ENCODE measurements around the gene GPR39. TPM values are rescaled to one million over a fixed set of nuclear protein-coding genes. Genes with fewer than 3 reads are reported as not detected.
A peak's percentile ranks its signal among the peaks of the same experiment; 100 is the strongest.

GPR39 gene
- total and polyA plus RNA-seq, 2 donors (not counting 1 experiment from before 2014, with no cell fraction given) = 1.00 to 1.3 TPM

- no peaks in the 10 kb centered on the region for H3K4me1 ChIP-seq (ENCODE audit: control insufficient read depth, extremely low read depth, insufficient read depth, low read length)
- no peaks in the 10 kb centered on the region for H3K36me3 ChIP-seq (ENCODE audit: control insufficient read depth, insufficient read depth, low read length)
- no peak overlapping the region for H3K4me2 ChIP-seq (ENCODE audit: extremely low read depth, insufficient read depth, low read length)
- H3K4me3 ChIP-seq (replicated peaks in 1 of 4; ENCODE audit: control extremely low read depth in 1 of 4, insufficient read depth in 1 of 4, low read depth in 3 of 4, low read length in 4 of 4) = no peak overlapping the region
- H3K79me2 ChIP-seq (ENCODE audit: control insufficient read depth, insufficient read depth, low read length) = no peaks in the 10 kb centered on the region
- TF ChIP-seq EZH2 (IDR thresholded peaks at IDR 0.05; ENCODE audit: low read length, missing control alignments) (no peak), CTCF (conservative IDR thresholded peaks at IDR 0.05 in 1 of 2, IDR thresholded peaks at IDR 0.05 in 1 of 2; ENCODE audit: low read depth in 1 of 2, low read length in 2 of 2) (peak; percentile 46 to 86)
- no peaks in the 10 kb centered on the region for H3K9me3 ChIP-seq (ENCODE audit: control insufficient read depth, insufficient read depth, low read depth, low read length)
- H3K27ac ChIP-seq (ENCODE audit: insufficient read depth, low read length) = no peak overlapping the region
- no peaks in the 10 kb centered on the region for H3K27me3 ChIP-seq (ENCODE audit: control insufficient read depth, insufficient read depth, low read length)
- no peak overlapping the region for H3K9ac ChIP-seq (ENCODE audit: insufficient read depth, low read length)
- no peak overlapping the region for H2AFZ ChIP-seq (ENCODE audit: low read length)
- H4K20me1 ChIP-seq (ENCODE audit: control insufficient read depth, extremely low read depth, insufficient read depth, low read length) = no peaks in the 10 kb centered on the region
- DNase-seq (ENCODE audit: low read depth in 2 of 2) = peak; percentile 50 to 72
Measured at GRCh38 chr2:132651115-132652045, 234.8 kb downstream of the GPR39 start.

- H3K4me1 ChIP-seq (ENCODE audit: control insufficient read depth, extremely low read depth, insufficient read depth, low read length) = no peaks in the 10 kb centered on the region
- TF ChIP-seq CTCF (conservative IDR thresholded peaks at IDR 0.05 in 1 of 2, IDR thresholded peaks at IDR 0.05 in 1 of 2; ENCODE audit: low read depth in 1 of 2, low read length in 2 of 2) = no peak
- no peak for TF ChIP-seq EZH2 (IDR thresholded peaks at IDR 0.05; ENCODE audit: low read length, missing control alignments)
- no peak overlapping the region for H3K4me3 ChIP-seq (replicated peaks in 1 of 4; ENCODE audit: control extremely low read depth in 1 of 4, insufficient read depth in 1 of 4, low read depth in 3 of 4, low read length in 4 of 4)
- no peaks in the 10 kb centered on the region for H3K27me3 ChIP-seq (ENCODE audit: control insufficient read depth, insufficient read depth, low read length)
- no peaks in the 10 kb centered on the region for H3K36me3 ChIP-seq (ENCODE audit: control insufficient read depth, insufficient read depth, low read length)
- no peak overlapping the region for H3K27ac ChIP-seq (ENCODE audit: insufficient read depth, low read length)
- H3K4me2 ChIP-seq (ENCODE audit: extremely low read depth, insufficient read depth, low read length) = no peak overlapping the region
- H4K20me1 ChIP-seq (ENCODE audit: control insufficient read depth, extremely low read depth, insufficient read depth, low read length) = no peaks in the 10 kb centered on the region
- peak in 1 of 2 donors; percentile 39 for DNase-seq (ENCODE audit: low read depth in 2 of 2)
- H3K9me3 ChIP-seq (ENCODE audit: control insufficient read depth, insufficient read depth, low read depth, low read length) = no peaks in the 10 kb centered on the region
- no peaks in the 10 kb centered on the region for H3K79me2 ChIP-seq (ENCODE audit: control insufficient read depth, insufficient read depth, low read length)
- H3K9ac ChIP-seq (ENCODE audit: insufficient read depth, low read length) = no peak overlapping the region
- no peak overlapping the region for H2AFZ ChIP-seq (ENCODE audit: low read length)
Measured at GRCh38 chr2:132652474-132652873, 235.9 kb downstream of the GPR39 start.

DNA sequence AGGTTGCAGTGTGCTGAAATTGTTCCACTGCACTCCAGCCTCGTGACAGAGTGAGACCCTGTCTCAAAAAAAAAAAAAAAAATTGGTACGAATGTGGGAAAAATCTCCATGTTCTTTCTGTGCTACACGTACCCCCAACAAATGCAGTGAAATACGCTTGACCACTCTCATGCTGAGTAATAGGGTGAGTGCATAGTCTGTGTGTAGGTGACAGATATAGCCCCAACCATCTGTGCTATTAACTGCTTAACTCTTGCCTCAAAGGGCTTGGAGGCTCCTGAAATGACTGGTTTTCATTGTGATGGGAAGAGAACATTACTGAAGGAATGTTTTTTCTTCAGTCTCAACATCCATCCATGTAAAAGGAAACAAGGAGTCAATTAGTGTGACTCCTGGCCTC, 237.7 kb downstream of the GPR39 start:
- no peak for DNase-seq (ENCODE audit: low read depth in 2 of 2)
- Histone ChIP-seq H4K20me1 (ENCODE audit: control insufficient read depth, extremely low read depth, insufficient read depth, low read length) (no peaks in the 10 kb centered on the region), H3K4me3 (replicated peaks in 1 of 4; ENCODE audit: control extremely low read depth in 1 of 4, insufficient read depth in 1 of 4, low read depth in 3 of 4, low read length in 4 of 4) (no peak overlapping the region), H3K4me2 (ENCODE audit: extremely low read depth, insufficient read depth, low read length) (no peak overlapping the region), H3K9ac (ENCODE audit: insufficient read depth, low read length) (no peak overlapping the region), H3K9me3 (ENCODE audit: control insufficient read depth, insufficient read depth, low read depth, low read length) (no peaks in the 10 kb centered on the region), H3K79me2 (ENCODE audit: control insufficient read depth, insufficient read depth, low read length) (no peaks in the 10 kb centered on the region), H3K27ac (ENCODE audit: insufficient read depth, low read length) (no peak overlapping the region), H3K36me3 (ENCODE audit: control insufficient read depth, insufficient read depth, low read length) (no peaks in the 10 kb centered on the region), H3K4me1 (ENCODE audit: control insufficient read depth, extremely low read depth, insufficient read depth, low read length) (no peaks in the 10 kb centered on the region), H3K27me3 (ENCODE audit: control insufficient read depth, insufficient read depth, low read length) (no peaks in the 10 kb centered on the region), H2AFZ (ENCODE audit: low read length) (no peak overlapping the region)
- TF ChIP-seq EZH2 (IDR thresholded peaks at IDR 0.05; ENCODE audit: low read length, missing control alignments) (no peak), CTCF (conservative IDR thresholded peaks at IDR 0.05 in 1 of 2, IDR thresholded peaks at IDR 0.05 in 1 of 2; ENCODE audit: low read depth in 1 of 2, low read length in 2 of 2) (no peak)
